Measurements from ENCODE around the gene EIPR1. TPM values are rescaled to one million over a fixed set of nuclear protein-coding genes. Genes with fewer than 3 reads are reported as not detected.

The EIPR1 gene
- total RNA-seq, 2 donors from 2014 or later, result 26.1 to 45.7 TPM

DNA sequence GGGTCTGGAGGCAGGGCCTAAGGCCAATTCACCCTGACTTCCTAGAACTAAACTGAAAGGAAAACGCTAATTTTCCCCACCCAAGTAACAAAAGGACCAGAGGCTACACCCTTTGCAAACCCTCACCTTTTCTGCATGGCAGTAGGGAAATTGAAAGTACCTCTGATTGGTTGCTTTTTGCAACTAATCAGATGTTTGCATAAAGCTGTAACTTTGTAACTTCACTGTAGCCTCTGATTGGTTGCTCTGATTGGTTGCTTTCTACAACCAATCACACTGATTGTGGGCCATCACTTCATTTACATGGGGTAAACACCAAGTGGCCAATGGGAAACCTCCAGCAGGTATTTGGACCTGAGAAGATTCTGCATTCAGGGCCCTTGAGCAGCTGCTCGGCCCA lies 20.8 kb downstream of the EIPR1 start:
- H3K4me3 Mint-ChIP-seq, result no peak overlapping the region
- peaks cover 3% of the 10 kb centered on the region for H3K9me3 Mint-ChIP-seq
- no peak for ATAC-seq (replicated peaks)
- no peaks in the 10 kb centered on the region for H3K27me3 Mint-ChIP-seq
- no peak overlapping the region for H3K27ac Mint-ChIP-seq
- peaks cover 31% of the 10 kb centered on the region for H3K36me3 Mint-ChIP-seq (ENCODE audit: low read depth)
- H3K4me1 Mint-ChIP-seq, result peaks cover under 1% of the 10 kb centered on the region

- peaks cover 3% of the 10 kb centered on the region for H3K9me3 Mint-ChIP-seq
- H3K36me3 Mint-ChIP-seq (ENCODE audit: low read depth), result peaks cover 37% of the 10 kb centered on the region
- no peaks in the 10 kb centered on the region for H3K4me1 Mint-ChIP-seq
- no peaks in the 10 kb centered on the region for H3K27me3 Mint-ChIP-seq
- ATAC-seq (replicated peaks), result no peak
- no peak overlapping the region for H3K27ac Mint-ChIP-seq
- H3K4me3 Mint-ChIP-seq, result no peak overlapping the region
Observed at GRCh38 chr2:3355951-3356569, 21.6 kb downstream of the EIPR1 start.

GRCh38 chr2:3354986-3355385 lies 22.6 kb downstream of the EIPR1 start:
- H3K36me3 Mint-ChIP-seq (ENCODE audit: low read depth), result peaks cover 48% of the 10 kb centered on the region

DNA sequence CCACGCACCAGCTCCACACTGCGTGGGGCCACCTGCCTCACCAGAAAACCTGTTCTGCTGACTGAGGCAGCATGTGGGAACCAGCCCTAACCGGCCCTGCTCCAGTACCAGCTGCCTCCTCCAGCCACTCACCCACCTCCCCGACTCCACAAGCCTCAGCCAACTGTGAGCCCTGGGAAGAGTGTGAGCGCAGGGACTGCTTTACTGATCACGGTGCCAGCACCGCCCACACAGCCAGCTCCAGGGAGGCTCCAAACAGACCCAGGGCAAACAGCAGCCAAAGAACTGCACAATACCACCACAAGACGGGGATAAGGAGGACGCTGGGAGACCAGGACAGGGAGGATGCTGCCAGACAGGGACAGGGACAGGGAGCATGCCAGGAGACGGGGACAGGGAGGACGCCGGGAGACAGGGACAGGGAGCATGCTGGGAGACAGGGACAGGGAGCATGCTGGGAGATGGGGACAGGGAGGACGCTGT lies 28.4 kb downstream of the EIPR1 start:
- Mint-ChIP-seq H3K9me3 (peaks cover 3% of the 10 kb centered on the region), H3K27me3 (no peaks in the 10 kb centered on the region), H3K36me3 (ENCODE audit: low read depth) (peaks cover 72% of the 10 kb centered on the region), H3K4me1 (no peaks in the 10 kb centered on the region), H3K27ac (no peak overlapping the region), H3K4me3 (no peak overlapping the region)
- no peak for ATAC-seq (replicated peaks)

More at GRCh38 chr2:3354986-3355385, 22.6 kb downstream of the EIPR1 start:
- no peak overlapping the region for H3K4me3 Mint-ChIP-seq
- H3K27ac Mint-ChIP-seq, result no peak overlapping the region
- H3K4me1 Mint-ChIP-seq, result no peaks in the 10 kb centered on the region
- peaks cover 3% of the 10 kb centered on the region for H3K9me3 Mint-ChIP-seq
- ATAC-seq (replicated peaks), result no peak
- H3K27me3 Mint-ChIP-seq, result no peaks in the 10 kb centered on the region

DNA sequence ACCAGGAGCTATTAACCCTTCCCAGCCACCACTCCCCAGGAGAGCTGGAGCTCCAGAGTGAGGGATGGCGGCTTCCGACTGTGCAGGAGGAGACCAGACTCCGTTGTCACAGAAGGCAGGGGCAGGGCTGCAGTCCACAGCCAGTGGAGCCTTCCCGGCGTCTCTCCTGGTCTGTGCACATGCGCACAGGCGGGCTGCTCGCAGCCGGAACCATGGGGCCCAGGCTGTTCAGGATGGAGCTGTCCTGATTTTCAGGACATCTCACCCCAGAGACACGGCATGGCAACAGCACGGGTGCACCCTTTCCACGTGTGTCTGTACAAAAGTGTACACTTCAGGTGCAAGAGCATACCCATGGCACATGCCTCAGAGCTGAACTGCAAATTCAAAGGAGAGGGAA lies 28.9 kb downstream of the EIPR1 start:
- H3K4me1 Mint-ChIP-seq, result no peaks in the 10 kb centered on the region
- no peaks in the 10 kb centered on the region for H3K27me3 Mint-ChIP-seq
- ATAC-seq (replicated peaks), result no peak
- H3K36me3 Mint-ChIP-seq (ENCODE audit: low read depth), result peaks cover 67% of the 10 kb centered on the region
- H3K9me3 Mint-ChIP-seq, result peaks cover 3% of the 10 kb centered on the region
- H3K4me3 Mint-ChIP-seq, result no peak overlapping the region
- H3K27ac Mint-ChIP-seq, result no peak overlapping the region

- peaks cover 45% of the 10 kb centered on the region for H3K36me3 Mint-ChIP-seq (ENCODE audit: low read depth)
- no peaks in the 10 kb centered on the region for H3K27me3 Mint-ChIP-seq
- H3K4me1 Mint-ChIP-seq, result no peaks in the 10 kb centered on the region
- H3K27ac Mint-ChIP-seq, result no peak overlapping the region
- H3K9me3 Mint-ChIP-seq, result no peaks in the 10 kb centered on the region
- H3K4me3 Mint-ChIP-seq, result no peak overlapping the region
- no peak for ATAC-seq (replicated peaks)
Observed at GRCh38 chr2:3345621-3346020, 32.0 kb downstream of the EIPR1 start.

- ATAC-seq (replicated peaks), result no peak
- H3K27me3 Mint-ChIP-seq, result no peaks in the 10 kb centered on the region
- H3K36me3 Mint-ChIP-seq (ENCODE audit: low read depth), result peaks cover 38% of the 10 kb centered on the region
- H3K9me3 Mint-ChIP-seq, result no peaks in the 10 kb centered on the region
- no peaks in the 10 kb centered on the region for H3K4me1 Mint-ChIP-seq
- H3K27ac Mint-ChIP-seq, result no peak overlapping the region
- H3K4me3 Mint-ChIP-seq, result no peak overlapping the region
Observed at GRCh38 chr2:3344897-3345296, 32.7 kb downstream of the EIPR1 start.

- no peak for ATAC-seq (replicated peaks)
- Mint-ChIP-seq H3K27ac (no peak overlapping the region), H3K27me3 (no peaks in the 10 kb centered on the region), H3K9me3 (no peaks in the 10 kb centered on the region), H3K4me1 (no peaks in the 10 kb centered on the region), H3K4me3 (no peak overlapping the region), H3K36me3 (ENCODE audit: low read depth) (peaks cover 32% of the 10 kb centered on the region)
Observed at GRCh38 chr2:3343012-3343411, 34.6 kb downstream of the EIPR1 start.

DNA sequence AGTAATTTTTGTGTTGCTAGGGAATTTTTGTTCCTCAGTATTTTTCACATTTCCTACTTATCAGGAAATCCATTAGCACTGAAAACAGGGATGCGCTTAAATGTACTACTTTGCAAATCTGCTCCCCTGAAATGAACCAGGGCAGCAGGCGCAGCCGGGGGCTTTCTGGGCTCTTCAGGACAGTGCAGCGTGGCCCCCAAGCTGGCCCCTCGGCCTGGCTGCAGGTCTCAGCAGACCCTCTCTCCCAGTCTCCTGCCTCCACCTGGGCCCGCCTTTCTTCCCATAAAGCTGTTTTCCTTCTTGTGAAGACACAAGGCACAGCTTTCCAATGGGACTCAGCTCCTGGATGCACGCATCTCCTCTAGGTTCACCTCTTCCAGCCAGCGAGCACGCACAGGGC lies 35.3 kb downstream of the EIPR1 start:
- Mint-ChIP-seq H3K36me3 (ENCODE audit: low read depth) (peaks cover 32% of the 10 kb centered on the region), H3K9me3 (no peaks in the 10 kb centered on the region), H3K4me3 (no peak overlapping the region), H3K27me3 (no peaks in the 10 kb centered on the region), H3K4me1 (no peaks in the 10 kb centered on the region), H3K27ac (no peak overlapping the region)
- ATAC-seq (replicated peaks), result no peak

- Mint-ChIP-seq H3K9me3 (no peaks in the 10 kb centered on the region), H3K27me3 (no peaks in the 10 kb centered on the region), H3K27ac (no peak overlapping the region), H3K36me3 (ENCODE audit: low read depth) (peaks cover 31% of the 10 kb centered on the region), H3K4me3 (no peak overlapping the region), H3K4me1 (no peaks in the 10 kb centered on the region)
- ATAC-seq (replicated peaks), result no peak
Observed at GRCh38 chr2:3341336-3341735, 36.3 kb downstream of the EIPR1 start.

DNA sequence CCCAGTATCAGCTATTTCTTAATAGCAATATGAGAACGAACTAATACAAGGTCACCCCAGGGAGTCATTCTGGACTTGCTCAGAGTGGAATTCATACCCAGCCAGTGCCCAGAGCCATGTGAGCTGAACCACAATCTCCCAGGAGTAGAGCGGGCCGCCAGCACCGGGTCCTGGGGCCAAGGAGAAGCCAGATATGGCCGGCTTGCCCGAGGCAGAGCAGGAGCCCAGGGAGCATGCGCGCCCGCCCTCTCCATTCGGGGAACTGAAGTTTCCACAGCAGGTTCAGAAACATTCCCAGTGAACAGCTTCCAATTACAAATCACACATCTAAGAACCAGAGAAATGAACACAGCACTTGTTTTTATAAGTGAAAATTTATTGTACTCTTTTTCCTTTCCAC lies 37.5 kb downstream of the EIPR1 start:
- Mint-ChIP-seq H3K27me3 (no peaks in the 10 kb centered on the region), H3K36me3 (ENCODE audit: low read depth) (peaks cover 32% of the 10 kb centered on the region), H3K4me1 (no peaks in the 10 kb centered on the region), H3K9me3 (no peaks in the 10 kb centered on the region), H3K27ac (no peak overlapping the region), H3K4me3 (no peak overlapping the region)
- ATAC-seq (replicated peaks), result no peak

- H3K27ac Mint-ChIP-seq, result no peak overlapping the region
- peaks cover 48% of the 10 kb centered on the region for H3K36me3 Mint-ChIP-seq (ENCODE audit: low read depth)
- H3K4me3 Mint-ChIP-seq, result no peak overlapping the region
- ATAC-seq (replicated peaks), result no peak
- H3K27me3 Mint-ChIP-seq, result no peaks in the 10 kb centered on the region
- no peaks in the 10 kb centered on the region for H3K9me3 Mint-ChIP-seq
- no peaks in the 10 kb centered on the region for H3K4me1 Mint-ChIP-seq
Observed at GRCh38 chr2:3338340-3338739, 39.3 kb downstream of the EIPR1 start.

- Mint-ChIP-seq H3K9me3 (no peaks in the 10 kb centered on the region), H3K27ac (no peak overlapping the region), H3K36me3 (ENCODE audit: low read depth) (peaks cover 61% of the 10 kb centered on the region), H3K4me1 (no peaks in the 10 kb centered on the region), H3K27me3 (no peaks in the 10 kb centered on the region), H3K4me3 (no peak overlapping the region)
- ATAC-seq (replicated peaks), result no peak
Observed at GRCh38 chr2:3336844-3337243, 40.8 kb downstream of the EIPR1 start.

DNA sequence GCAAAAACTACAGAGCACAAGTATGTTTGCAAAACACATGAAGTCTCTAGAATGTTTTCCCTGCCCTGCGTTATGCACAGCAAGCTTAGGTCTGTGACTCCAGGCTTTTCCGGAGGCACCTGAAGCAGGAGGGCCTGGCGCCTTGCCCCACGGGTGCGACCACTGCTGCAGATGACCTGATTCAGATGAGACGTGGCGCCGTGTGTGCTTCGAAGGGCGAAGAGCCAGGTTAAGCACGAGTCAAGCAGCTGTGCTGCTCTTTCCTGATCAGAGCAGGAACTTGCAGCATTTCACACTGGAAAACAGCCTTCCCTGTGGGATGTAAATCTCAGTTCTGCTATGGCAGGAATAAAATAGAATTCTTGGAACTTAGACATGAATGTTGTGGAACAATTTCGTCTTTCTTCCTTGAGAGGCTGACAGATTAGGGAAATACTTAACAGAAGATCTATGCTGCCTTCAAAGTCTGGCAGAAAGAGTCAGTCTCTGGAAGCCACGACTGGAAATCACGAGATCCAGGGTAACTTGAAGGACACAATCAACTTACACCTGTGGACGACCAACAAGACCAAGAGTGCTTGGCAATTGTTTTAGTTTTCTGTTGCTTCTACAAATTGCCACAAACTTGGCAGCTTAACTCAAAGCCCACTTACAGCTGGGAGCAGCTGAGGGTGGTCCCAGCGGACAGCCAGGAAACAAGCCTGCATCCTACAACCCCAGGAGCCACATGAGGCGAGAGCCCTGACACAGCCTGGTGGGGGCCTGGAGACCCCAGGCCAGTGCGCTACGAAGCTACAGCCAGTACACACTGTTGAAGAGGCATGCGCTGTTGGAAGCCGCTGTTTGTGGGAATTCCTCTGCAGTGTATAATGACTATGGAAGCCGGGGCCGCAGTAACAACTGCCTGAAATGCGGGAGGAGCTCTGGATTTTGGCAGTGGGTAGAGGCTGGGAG lies 42.9 kb downstream of the EIPR1 start:
- Mint-ChIP-seq H3K9me3 (no peaks in the 10 kb centered on the region), H3K36me3 (ENCODE audit: low read depth) (peaks cover 69% of the 10 kb centered on the region), H3K4me3 (no peak overlapping the region), H3K4me1 (peaks cover 8% of the 10 kb centered on the region), H3K27me3 (no peaks in the 10 kb centered on the region), H3K27ac (no peak overlapping the region)
- ATAC-seq (replicated peaks), result no peak

DNA sequence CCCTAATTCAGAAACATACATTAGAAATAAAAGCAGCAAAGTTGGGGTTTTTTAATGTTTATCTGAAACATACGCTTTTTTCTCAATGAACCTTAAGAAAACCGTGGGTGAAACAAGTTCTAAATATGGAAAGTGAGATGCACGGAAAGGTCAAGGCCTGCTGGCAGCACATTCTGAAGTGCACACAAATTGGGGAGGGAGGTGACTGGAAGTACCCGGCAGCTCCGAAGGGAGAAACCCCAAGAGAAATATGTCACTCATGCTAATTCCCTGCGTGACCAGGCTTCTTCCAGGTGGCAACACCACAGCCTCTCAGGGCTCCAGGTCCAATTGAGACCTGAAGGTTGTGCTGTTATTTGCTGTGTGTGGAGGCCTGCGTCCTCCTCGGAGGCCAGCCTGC lies 45.5 kb downstream of the EIPR1 start:
- no peak overlapping the region for H3K4me3 Mint-ChIP-seq
- H3K27ac Mint-ChIP-seq, result no peak overlapping the region
- no peaks in the 10 kb centered on the region for H3K27me3 Mint-ChIP-seq
- H3K9me3 Mint-ChIP-seq, result no peaks in the 10 kb centered on the region
- H3K36me3 Mint-ChIP-seq (ENCODE audit: low read depth), result peaks cover 61% of the 10 kb centered on the region
- no peak for ATAC-seq (replicated peaks)
- H3K4me1 Mint-ChIP-seq, result peaks cover 12% of the 10 kb centered on the region
